Measurements from ENCODE around the gene CCDC91.

CCDC91 gene

GRCh38 chr12:28507033-28507432 is 316.8 kb downstream of the CCDC91 start:
- Mint-ChIP-seq H3K36me3 (peaks cover 26% of the 10 kb centered on the region), H3K4me3 (no peak overlapping the region), H3K4me1 (no peaks in the 10 kb centered on the region), H3K9me3 (no peaks in the 10 kb centered on the region), H3K27me3 (no peaks in the 10 kb centered on the region), H3K27ac (no peak overlapping the region)

- H3K27me3 Mint-ChIP-seq: no peaks in the 10 kb centered on the region
- H3K9me3 Mint-ChIP-seq: no peaks in the 10 kb centered on the region
- H3K4me3 Mint-ChIP-seq: no peak overlapping the region
- H3K27ac Mint-ChIP-seq: peak overlapping the region; percentile 57
- H3K4me1 Mint-ChIP-seq: no peaks in the 10 kb centered on the region
- peaks cover 25% of the 10 kb centered on the region for H3K36me3 Mint-ChIP-seq
These were observed 317.6 kb downstream of the CCDC91 start for GRCh38 chr12:28507867-28508266.

- Mint-ChIP-seq H3K27me3 (no peaks in the 10 kb centered on the region), H3K9me3 (no peaks in the 10 kb centered on the region), H3K36me3 (peaks cover 34% of the 10 kb centered on the region), H3K4me3 (no peak overlapping the region), H3K27ac (no peak overlapping the region), H3K4me1 (no peaks in the 10 kb centered on the region)
These were observed 322.1 kb downstream of the CCDC91 start for GRCh38 chr12:28512406-28512805.

- Mint-ChIP-seq H3K27ac (no peak overlapping the region), H3K27me3 (no peaks in the 10 kb centered on the region), H3K4me3 (no peak overlapping the region), H3K36me3 (peaks cover 36% of the 10 kb centered on the region), H3K4me1 (no peaks in the 10 kb centered on the region), H3K9me3 (no peaks in the 10 kb centered on the region)
These were observed 322.6 kb downstream of the CCDC91 start for GRCh38 chr12:28512876-28513275.

- no peak overlapping the region for H3K27ac Mint-ChIP-seq
- H3K4me1 Mint-ChIP-seq: no peaks in the 10 kb centered on the region
- peaks cover 9% of the 10 kb centered on the region for H3K9me3 Mint-ChIP-seq
- no peaks in the 10 kb centered on the region for H3K27me3 Mint-ChIP-seq
- no peak overlapping the region for H3K4me3 Mint-ChIP-seq
- peaks cover 45% of the 10 kb centered on the region for H3K36me3 Mint-ChIP-seq
These were observed 323.7 kb downstream of the CCDC91 start for GRCh38 chr12:28513983-28514382.

- Mint-ChIP-seq H3K4me1 (peaks cover 1% of the 10 kb centered on the region), H3K36me3 (peaks cover 41% of the 10 kb centered on the region), H3K27ac (no peak overlapping the region), H3K4me3 (no peak overlapping the region), H3K9me3 (peaks cover 14% of the 10 kb centered on the region), H3K27me3 (no peaks in the 10 kb centered on the region)
These were observed 326.8 kb downstream of the CCDC91 start for GRCh38 chr12:28517101-28517500.

- Mint-ChIP-seq H3K4me3 (no peak overlapping the region), H3K4me1 (no peaks in the 10 kb centered on the region), H3K27ac (no peak overlapping the region), H3K9me3 (no peaks in the 10 kb centered on the region), H3K36me3 (peaks cover 35% of the 10 kb centered on the region), H3K27me3 (no peaks in the 10 kb centered on the region)
These were observed 337.5 kb downstream of the CCDC91 start for GRCh38 chr12:28527631-28528249.

GRCh38 chr12:28535216-28535615 is 345.0 kb downstream of the CCDC91 start:
- H3K27ac Mint-ChIP-seq: no peak overlapping the region
- peaks cover 7% of the 10 kb centered on the region for H3K36me3 Mint-ChIP-seq
- H3K9me3 Mint-ChIP-seq: no peaks in the 10 kb centered on the region
- no peak overlapping the region for H3K4me3 Mint-ChIP-seq
- H3K27me3 Mint-ChIP-seq: no peaks in the 10 kb centered on the region
- no peaks in the 10 kb centered on the region for H3K4me1 Mint-ChIP-seq

- H3K4me1 Mint-ChIP-seq: no peaks in the 10 kb centered on the region
- H3K27me3 Mint-ChIP-seq: no peaks in the 10 kb centered on the region
- H3K27ac Mint-ChIP-seq: no peak overlapping the region
- H3K4me3 Mint-ChIP-seq: no peak overlapping the region
- H3K9me3 Mint-ChIP-seq: no peaks in the 10 kb centered on the region
- H3K36me3 Mint-ChIP-seq: peaks cover 7% of the 10 kb centered on the region
These were observed 345.8 kb downstream of the CCDC91 start for GRCh38 chr12:28536088-28536487.

GRCh38 chr12:28537474-28537873 is 347.2 kb downstream of the CCDC91 start:
- no peaks in the 10 kb centered on the region for H3K27me3 Mint-ChIP-seq
- no peak overlapping the region for H3K27ac Mint-ChIP-seq
- H3K36me3 Mint-ChIP-seq: peaks cover 10% of the 10 kb centered on the region
- no peaks in the 10 kb centered on the region for H3K9me3 Mint-ChIP-seq
- no peak overlapping the region for H3K4me3 Mint-ChIP-seq
- H3K4me1 Mint-ChIP-seq: no peaks in the 10 kb centered on the region

- H3K4me3 Mint-ChIP-seq: no peak overlapping the region
- H3K27ac Mint-ChIP-seq: no peak overlapping the region
- H3K27me3 Mint-ChIP-seq: no peaks in the 10 kb centered on the region
- peaks cover 12% of the 10 kb centered on the region for H3K36me3 Mint-ChIP-seq
- peaks cover 14% of the 10 kb centered on the region for H3K4me1 Mint-ChIP-seq
- H3K9me3 Mint-ChIP-seq: no peaks in the 10 kb centered on the region
These were observed 349.6 kb downstream of the CCDC91 start for GRCh38 chr12:28539691-28540323.

- no peaks in the 10 kb centered on the region for H3K9me3 Mint-ChIP-seq
- H3K4me1 Mint-ChIP-seq: peaks cover 14% of the 10 kb centered on the region
- no peak overlapping the region for H3K4me3 Mint-ChIP-seq
- H3K27ac Mint-ChIP-seq: no peak overlapping the region
- H3K36me3 Mint-ChIP-seq: peaks cover 12% of the 10 kb centered on the region
- H3K27me3 Mint-ChIP-seq: no peaks in the 10 kb centered on the region
These were observed 350.1 kb downstream of the CCDC91 start for GRCh38 chr12:28540324-28540714.

GRCh38 chr12:28543021-28543890 is 353.0 kb downstream of the CCDC91 start:
- Mint-ChIP-seq H3K27me3 (no peaks in the 10 kb centered on the region), H3K4me1 (peaks cover 14% of the 10 kb centered on the region), H3K4me3 (no peak overlapping the region), H3K36me3 (peaks cover 9% of the 10 kb centered on the region), H3K27ac (no peak overlapping the region), H3K9me3 (no peaks in the 10 kb centered on the region)

- no peak overlapping the region for H3K4me3 Mint-ChIP-seq
These were observed 360.8 kb downstream of the CCDC91 start for GRCh38 chr12:28550757-28551704.

GRCh38 chr12:28552251-28552970 is 362.2 kb downstream of the CCDC91 start:
- peaks cover 15% of the 10 kb centered on the region for H3K36me3 Mint-ChIP-seq

More at GRCh38 chr12:28550757-28551704, 360.8 kb downstream of the CCDC91 start:
- H3K36me3 Mint-ChIP-seq: peaks cover 13% of the 10 kb centered on the region
- no peak overlapping the region for H3K27ac Mint-ChIP-seq
- no peaks in the 10 kb centered on the region for H3K9me3 Mint-ChIP-seq
- peaks cover 10% of the 10 kb centered on the region for H3K4me1 Mint-ChIP-seq
- no peaks in the 10 kb centered on the region for H3K27me3 Mint-ChIP-seq

More at GRCh38 chr12:28552251-28552970, 362.2 kb downstream of the CCDC91 start:
- Mint-ChIP-seq H3K4me3 (no peak overlapping the region), H3K9me3 (no peaks in the 10 kb centered on the region), H3K27ac (no peak overlapping the region), H3K4me1 (peaks cover 10% of the 10 kb centered on the region), H3K27me3 (no peaks in the 10 kb centered on the region)
